Measurements from ENCODE around the gene ADGRB3. TPM values are rescaled to one million over a fixed set of nuclear protein-coding genes. Genes with fewer than 3 reads are reported as not detected.

ADGRB3 gene
- total RNA-seq, 4 donors from 2014 or later, result 3.9 to 9.8 (median 7.2) TPM

- 66% methylated on average over 4 of the region's 4 CpGs; no CpG with 5 or more reads in 1 of the 2 donors for WGBS, 2 donors (ENCODE audit: low coverage in 1 of 2)
- no peak for ATAC-seq
- H3K4me3 ChIP-seq, result no peak overlapping the region
- no peaks in the 10 kb centered on the region for H3K27me3 ChIP-seq
- no peaks in the 10 kb centered on the region for H3K9me3 ChIP-seq
- no peaks in the 10 kb centered on the region for H3K4me1 ChIP-seq
- no peaks in the 10 kb centered on the region for H3K36me3 ChIP-seq
- TF ChIP-seq EP300 (IDR thresholded peaks at IDR 0.05) (no peak), CTCF (IDR thresholded peaks at IDR 0.05) (no peak), POLR2A (IDR thresholded peaks at IDR 0.05) (no peak), POLR2AphosphoS5 (IDR thresholded peaks at IDR 0.05) (no peak)
- H3K27ac ChIP-seq, result no peak overlapping the region
Measured at GRCh38 chr6:69012876-69013275, 377.8 kb downstream of the ADGRB3 start.

GRCh38 chr6:69018906-69019305 is 383.8 kb downstream of the ADGRB3 start:
- H3K36me3 ChIP-seq, result no peaks in the 10 kb centered on the region
- no peaks in the 10 kb centered on the region for H3K27me3 ChIP-seq
- no peak for TF ChIP-seq POLR2AphosphoS5 (IDR thresholded peaks at IDR 0.05)
- no peak for TF ChIP-seq POLR2A (IDR thresholded peaks at IDR 0.05)
- no peak for TF ChIP-seq EP300 (IDR thresholded peaks at IDR 0.05)
- TF ChIP-seq CTCF (IDR thresholded peaks at IDR 0.05), result no peak
- 100% methylated on average over 1 of the region's 1 CpG for WGBS, 2 donors (ENCODE audit: low coverage in 1 of 2)
- H3K9me3 ChIP-seq, result no peaks in the 10 kb centered on the region
- H3K4me1 ChIP-seq, result no peaks in the 10 kb centered on the region
- no peak overlapping the region for H3K27ac ChIP-seq
- no peak overlapping the region for H3K4me3 ChIP-seq
- no peak for ATAC-seq

GRCh38 chr6:69019832-69020231 is 384.8 kb downstream of the ADGRB3 start:
- WGBS, 2 donors (ENCODE audit: low coverage in 1 of 2), result 79 to 92% methylated on average over 2 to 4 of the region's 4 CpGs
- no peak for TF ChIP-seq POLR2A (IDR thresholded peaks at IDR 0.05)
- no peak for TF ChIP-seq CTCF (IDR thresholded peaks at IDR 0.05)
- TF ChIP-seq EP300 (IDR thresholded peaks at IDR 0.05), result no peak
- no peak for TF ChIP-seq POLR2AphosphoS5 (IDR thresholded peaks at IDR 0.05)
- Histone ChIP-seq H3K27ac (no peak overlapping the region), H3K4me3 (no peak overlapping the region), H3K9me3 (no peaks in the 10 kb centered on the region), H3K4me1 (no peaks in the 10 kb centered on the region), H3K27me3 (no peaks in the 10 kb centered on the region), H3K36me3 (no peaks in the 10 kb centered on the region)
- ATAC-seq, result no peak

- 81% methylated on average over 1 of the region's 1 CpG; no CpG with 5 or more reads in 1 of the 2 donors for WGBS, 2 donors (ENCODE audit: low coverage in 1 of 2)
- H3K9me3 ChIP-seq, result no peaks in the 10 kb centered on the region
- no peak overlapping the region for H3K4me3 ChIP-seq
- ATAC-seq, result no peak
- H3K36me3 ChIP-seq, result no peaks in the 10 kb centered on the region
- no peaks in the 10 kb centered on the region for H3K27me3 ChIP-seq
- H3K4me1 ChIP-seq, result no peaks in the 10 kb centered on the region
- no peak overlapping the region for H3K27ac ChIP-seq
- TF ChIP-seq POLR2A (IDR thresholded peaks at IDR 0.05) (no peak), EP300 (IDR thresholded peaks at IDR 0.05) (no peak), POLR2AphosphoS5 (IDR thresholded peaks at IDR 0.05) (no peak), CTCF (IDR thresholded peaks at IDR 0.05) (no peak)
Measured at GRCh38 chr6:69022993-69023392, 387.9 kb downstream of the ADGRB3 start.

GRCh38 chr6:69026243-69026642 is 391.2 kb downstream of the ADGRB3 start:
- no peak for ATAC-seq

More at GRCh38 chr6:69026243-69026642, 391.2 kb downstream of the ADGRB3 start:
- H3K36me3 ChIP-seq, result no peaks in the 10 kb centered on the region
- 89 to 93% methylated on average over 3 of the region's 3 CpGs for WGBS, 2 donors (ENCODE audit: low coverage in 1 of 2)
- H3K4me1 ChIP-seq, result no peaks in the 10 kb centered on the region
- no peaks in the 10 kb centered on the region for H3K9me3 ChIP-seq
- no peak overlapping the region for H3K4me3 ChIP-seq
- TF ChIP-seq POLR2AphosphoS5 (IDR thresholded peaks at IDR 0.05) (no peak), EP300 (IDR thresholded peaks at IDR 0.05) (no peak), CTCF (IDR thresholded peaks at IDR 0.05) (no peak), POLR2A (IDR thresholded peaks at IDR 0.05) (no peak)
- H3K27me3 ChIP-seq, result no peaks in the 10 kb centered on the region
- H3K27ac ChIP-seq, result no peak overlapping the region
